Stimulated activated CD4-positive, alpha-beta T cell treated with anti-CD3 and anti-CD28 coated beads, Interleukin-2, amount 100 ng/mL, for 48 hours (primary cell): Measurements from ENCODE around the gene PGBD5.
A peak's percentile ranks its signal among the peaks of the same experiment; 100 is the strongest.

Source experiments
- DNase-seq, 2 donors: peaks; one replicate each; pipeline ENCODE4 v3.0.0-alpha.2; 2020

The PGBD5 gene

GRCh38 chr1:230320804-230321203 lies 105.3 kb downstream of the PGBD5 start:
- DNase-seq: no peak

- no peak for DNase-seq
Observed at GRCh38 chr1:230319014-230319747, 107.0 kb downstream of the PGBD5 start.

GRCh38 chr1:230317823-230318819 lies 108.0 kb downstream of the PGBD5 start:
- no peak for DNase-seq

- no peak for DNase-seq
Observed at GRCh38 chr1:230316864-230317745, 109.0 kb downstream of the PGBD5 start.

- no peak for DNase-seq
Observed at GRCh38 chr1:230315099-230315498, 111.0 kb downstream of the PGBD5 start.

- DNase-seq: no peak
Observed at GRCh38 chr1:230314142-230314470, 112.0 kb downstream of the PGBD5 start.

- DNase-seq: no peak
Observed at GRCh38 chr1:230313453-230314141, 112.5 kb downstream of the PGBD5 start.

- DNase-seq: no peak
Observed at GRCh38 chr1:230312676-230313075, 113.5 kb downstream of the PGBD5 start.

GRCh38 chr1:230310381-230311163 lies 115.6 kb downstream of the PGBD5 start:
- peak; percentile 62 to 68 for DNase-seq

GRCh38 chr1:230309646-230310177 lies 116.4 kb downstream of the PGBD5 start:
- no peak for DNase-seq

- DNase-seq: no peak
Observed at GRCh38 chr1:230308821-230309220, 117.3 kb downstream of the PGBD5 start.

- DNase-seq: no peak
Observed at GRCh38 chr1:230308039-230308438, 118.1 kb downstream of the PGBD5 start.

GRCh38 chr1:230307213-230307612 lies 118.9 kb downstream of the PGBD5 start:
- DNase-seq: no peak

- peak in 1 of 2 donors; percentile 13 for DNase-seq
Observed at GRCh38 chr1:230306169-230306568, 120.0 kb downstream of the PGBD5 start.

- no peak for DNase-seq
Observed at GRCh38 chr1:230303822-230304221, 122.3 kb downstream of the PGBD5 start.

GRCh38 chr1:230303069-230303468 lies 123.1 kb downstream of the PGBD5 start:
- no peak for DNase-seq

- no peak for DNase-seq
Observed at GRCh38 chr1:230301822-230302221, 124.3 kb downstream of the PGBD5 start.

- DNase-seq: no peak
Observed at GRCh38 chr1:230301322-230301721, 124.8 kb downstream of the PGBD5 start.

GRCh38 chr1:230300322-230301301 lies 125.5 kb downstream of the PGBD5 start:
- no peak for DNase-seq
